NT2/D1 (cell line): ENCODE measurements around the gene SLC38A10.

Source experiments
- DNase-seq: peaks from one replicate; pipeline ENCODE4 v3.0.0-alpha.2; 2011; ENCODE audit warnings: low read depth, low spot score
- H3K27me3 ChIP-seq: 2 replicates; pipeline ENCODE4 v1.6.0; 2011; ENCODE audit warnings: mild to moderate bottlenecking; ENCODE audit not compliant: insufficient read length, insufficient read depth
- H3K36me3 ChIP-seq: 2 replicates; pipeline ENCODE4 v1.6.1; 2011; ENCODE audit warnings: mild to moderate bottlenecking, low read length, mixed read lengths; ENCODE audit not compliant: insufficient read depth, insufficient read length
- H3K4me1 ChIP-seq: 2 replicates; pipeline ENCODE4 v1.5.1; 2011; ENCODE audit not compliant: insufficient read depth, insufficient read length
- H3K4me3 ChIP-seq: 2 replicates; pipeline ENCODE4 v1.5.1; 2011; ENCODE audit warnings: low read depth; ENCODE audit not compliant: insufficient read length
- H3K9ac ChIP-seq: 2 replicates; pipeline ENCODE4 v1.6.0; 2011; ENCODE audit warnings: low read depth; ENCODE audit not compliant: insufficient read length
- H3K9me3 ChIP-seq: 2 replicates; pipeline ENCODE4 v1.5.1; 2011; ENCODE audit warnings: mild to moderate bottlenecking, low read length; ENCODE audit not compliant: insufficient read depth
- SUZ12 ChIP-seq: IDR thresholded peaks from 2 replicates; pipeline ENCODE4 v1.6.1; 2011; ENCODE audit not compliant: insufficient read length, insufficient read depth; ENCODE audit errors: extremely low read depth
- YY1 ChIP-seq: IDR thresholded peaks from 2 replicates; pipeline ENCODE4 v1.6.1; 2011; ENCODE audit not compliant: insufficient read length, insufficient read depth
- ZNF274 ChIP-seq: IDR thresholded peaks from 2 replicates; pipeline ENCODE4 v1.6.1; 2011; ENCODE audit warnings: mild to moderate bottlenecking, low read depth, low read length

SLC38A10 gene

DNA sequence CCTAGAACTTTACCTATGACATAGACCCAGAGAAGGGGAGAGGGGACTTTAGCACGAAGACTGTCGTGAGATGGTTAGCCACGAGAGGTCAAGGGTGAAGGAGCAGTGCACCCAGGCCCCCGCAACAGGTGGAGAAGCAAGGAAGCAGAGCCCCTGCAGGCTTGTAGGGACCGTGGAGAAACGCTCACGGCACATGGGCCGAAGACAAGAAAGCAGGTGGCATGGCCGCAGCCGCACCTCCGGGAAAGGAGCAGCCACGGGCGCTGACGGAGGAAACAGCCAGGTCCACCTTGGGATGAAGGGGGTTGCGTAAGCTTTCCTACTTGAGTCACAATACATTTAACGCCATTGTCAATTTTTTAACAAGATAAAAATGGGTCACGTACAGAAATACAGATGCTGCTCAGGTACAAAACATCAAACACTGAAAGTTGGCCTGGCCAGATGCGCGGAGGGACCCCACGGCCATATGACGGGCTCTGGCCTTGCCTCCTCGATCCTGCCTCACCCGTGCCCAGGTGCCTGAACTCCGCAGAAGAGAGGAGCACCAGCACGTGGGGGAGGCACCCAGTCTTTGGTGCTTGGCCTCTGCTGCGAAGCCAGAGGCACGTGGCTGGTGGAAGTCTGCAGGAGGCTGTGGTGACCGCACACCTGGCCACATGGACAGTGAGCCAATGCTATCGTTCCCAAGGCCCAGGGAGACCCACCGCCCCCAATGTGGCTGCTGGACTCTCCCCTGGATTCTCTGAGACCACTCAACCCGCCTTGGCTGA is 21.2 kb downstream of the SLC38A10 start:
- no peaks in the 10 kb centered on the region for H3K4me1 ChIP-seq
- no peak overlapping the region for H3K9ac ChIP-seq
- no peaks in the 10 kb centered on the region for H3K27me3 ChIP-seq
- no peak for DNase-seq
- peaks cover 78% of the 10 kb centered on the region for H3K36me3 ChIP-seq
- no peak overlapping the region for H3K4me3 ChIP-seq
- TF ChIP-seq ZNF274 = no peak
- TF ChIP-seq SUZ12 = no peak
- TF ChIP-seq YY1 = no peak
- H3K9me3 ChIP-seq = no peaks in the 10 kb centered on the region

DNA sequence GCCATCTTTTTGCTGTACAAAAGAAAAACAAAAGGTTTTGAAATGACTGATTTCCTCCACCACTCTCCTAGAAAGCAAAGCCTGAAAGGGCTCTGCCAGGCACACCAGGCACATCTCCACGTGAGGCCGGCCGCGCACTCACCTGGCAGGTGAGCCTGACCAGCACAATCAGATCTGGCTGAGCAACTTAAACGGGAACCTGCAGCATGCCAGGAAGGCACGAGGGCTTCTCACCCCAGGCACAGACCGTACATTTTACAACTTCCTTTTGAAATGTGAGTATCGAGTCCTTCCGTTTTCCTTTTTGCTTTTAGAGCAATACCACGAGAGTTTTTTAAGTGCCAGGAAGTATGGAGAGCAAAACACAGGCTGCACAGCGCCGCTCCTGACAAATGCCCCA is 22.5 kb downstream of the SLC38A10 start:
- Histone ChIP-seq H3K36me3 (peaks cover 79% of the 10 kb centered on the region), H3K9me3 (no peaks in the 10 kb centered on the region), H3K4me3 (no peak overlapping the region), H3K4me1 (no peaks in the 10 kb centered on the region), H3K9ac (no peak overlapping the region), H3K27me3 (no peaks in the 10 kb centered on the region)
- DNase-seq = no peak
- TF ChIP-seq SUZ12 (no peak), YY1 (no peak), ZNF274 (no peak)

DNA sequence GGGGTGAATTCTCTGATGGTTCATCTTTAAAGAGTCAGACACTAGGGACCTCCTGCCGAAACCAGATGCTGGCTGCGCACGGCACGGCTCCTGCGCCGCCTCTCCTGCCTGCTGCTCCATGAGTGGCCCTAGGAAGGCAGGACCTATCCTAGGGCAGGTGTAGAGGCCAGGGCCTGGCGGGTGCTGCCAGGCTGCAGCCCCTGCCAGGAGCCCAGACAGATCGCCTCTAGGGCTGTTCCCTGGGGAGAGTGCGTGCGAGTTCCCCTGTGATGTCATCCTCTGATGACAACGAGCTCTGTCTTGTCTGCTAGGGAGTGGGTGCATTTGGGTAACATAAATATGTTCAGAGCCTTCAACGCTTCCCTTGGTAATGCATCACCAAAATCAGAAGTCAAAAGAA is 23.9 kb downstream of the SLC38A10 start:
- Histone ChIP-seq H3K27me3 (no peaks in the 10 kb centered on the region), H3K4me1 (no peaks in the 10 kb centered on the region), H3K9ac (no peak overlapping the region), H3K36me3 (peaks cover 69% of the 10 kb centered on the region), H3K4me3 (no peak overlapping the region), H3K9me3 (no peaks in the 10 kb centered on the region)
- no peak for DNase-seq
- TF ChIP-seq SUZ12 (no peak), ZNF274 (no peak)

DNA sequence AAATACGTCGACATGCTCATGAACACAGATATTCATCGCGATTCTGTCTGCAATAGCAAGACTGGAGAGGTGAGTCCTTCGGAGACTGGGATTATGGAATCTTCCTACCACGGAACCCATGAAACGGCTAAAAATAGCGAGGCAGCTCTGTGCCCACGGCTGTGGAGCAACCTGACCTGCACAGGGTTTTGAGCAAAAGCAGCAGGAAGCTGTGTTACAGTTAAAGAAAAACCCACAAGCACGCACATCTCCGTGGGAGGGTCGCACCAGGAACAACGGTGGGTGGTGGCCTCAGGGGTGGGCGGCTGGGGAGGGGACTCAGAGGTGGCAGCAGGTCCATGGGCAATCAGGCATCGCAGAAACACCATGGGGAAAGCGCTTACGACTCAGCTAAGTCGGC is 24.8 kb downstream of the SLC38A10 start:
- H3K4me3 ChIP-seq = no peak overlapping the region
- TF ChIP-seq SUZ12 (no peak), ZNF274 (no peak), YY1 (no peak)
- H3K27me3 ChIP-seq = no peaks in the 10 kb centered on the region
- no peak for DNase-seq
- no peaks in the 10 kb centered on the region for H3K9me3 ChIP-seq
- H3K4me1 ChIP-seq = no peaks in the 10 kb centered on the region
- peaks cover 73% of the 10 kb centered on the region for H3K36me3 ChIP-seq
- H3K9ac ChIP-seq = no peak overlapping the region

DNA sequence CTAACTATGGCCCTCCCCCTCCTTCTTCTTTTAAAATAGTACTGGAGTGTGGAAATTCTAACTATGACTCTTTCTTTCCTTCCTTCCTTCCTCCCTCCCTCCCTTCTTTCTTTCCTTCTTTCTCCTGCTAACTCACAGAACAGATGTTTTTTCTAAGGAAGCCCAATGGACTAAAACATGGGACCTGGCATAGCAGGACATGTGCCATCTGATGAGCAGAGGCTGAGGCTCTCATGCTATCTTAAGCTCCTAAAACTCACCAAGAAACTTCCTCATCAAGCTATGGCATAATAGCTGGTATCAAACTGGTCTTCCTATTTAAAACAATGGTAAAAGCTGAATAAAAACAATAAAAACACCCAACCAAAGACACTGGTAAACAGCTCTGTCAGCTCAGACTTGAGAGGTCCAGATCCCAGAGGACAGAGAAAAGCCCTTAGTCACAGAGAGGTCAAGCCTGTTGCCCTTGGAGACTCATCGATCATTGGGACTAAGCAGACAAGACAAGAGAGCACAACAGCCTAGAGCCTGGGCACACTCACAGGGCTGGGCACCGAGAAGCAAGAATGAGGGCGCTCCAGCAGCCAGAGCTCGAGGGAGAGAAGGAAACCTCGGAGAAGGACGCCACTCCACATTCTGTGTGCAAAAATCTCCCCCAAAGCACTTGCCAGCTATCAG is 27.6 kb downstream of the SLC38A10 start:
- Histone ChIP-seq H3K27me3 (no peaks in the 10 kb centered on the region), H3K4me3 (no peak overlapping the region), H3K9me3 (no peaks in the 10 kb centered on the region), H3K36me3 (peaks cover 68% of the 10 kb centered on the region), H3K4me1 (peaks cover 5% of the 10 kb centered on the region), H3K9ac (no peak overlapping the region)
- no peak for TF ChIP-seq YY1
- TF ChIP-seq ZNF274 = no peak
- TF ChIP-seq SUZ12 = no peak
- DNase-seq = no peak

DNA sequence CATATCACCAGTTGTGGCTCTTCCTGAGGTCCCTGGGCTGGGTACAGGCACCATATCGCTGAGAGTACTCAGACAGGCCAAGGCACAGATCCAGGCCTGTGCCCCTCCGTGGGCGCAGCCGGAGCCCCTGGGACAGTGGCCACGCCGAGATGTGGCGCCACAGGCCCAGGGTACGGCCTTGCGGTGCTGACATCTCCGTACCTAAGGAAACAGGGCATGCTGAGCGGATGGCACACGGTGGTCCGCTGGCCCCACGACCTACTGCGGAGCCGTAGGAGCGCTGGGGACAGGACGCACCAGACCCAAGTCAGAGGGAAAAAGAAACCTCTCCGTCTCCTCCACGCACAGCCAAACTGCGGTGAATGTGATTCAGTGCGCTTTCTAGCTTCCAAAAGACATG is 29.5 kb downstream of the SLC38A10 start:
- no peak for DNase-seq
- Histone ChIP-seq H3K27me3 (no peaks in the 10 kb centered on the region), H3K9ac (no peak overlapping the region), H3K36me3 (peaks cover 75% of the 10 kb centered on the region), H3K4me3 (no peak overlapping the region), H3K9me3 (no peaks in the 10 kb centered on the region), H3K4me1 (peaks cover 5% of the 10 kb centered on the region)
- TF ChIP-seq ZNF274 (no peak), SUZ12 (no peak)

GRCh38 chr17:81264640-81265039 is 30.5 kb downstream of the SLC38A10 start:
- Histone ChIP-seq H3K4me1 (peaks cover 5% of the 10 kb centered on the region), H3K36me3 (peaks cover 75% of the 10 kb centered on the region), H3K4me3 (no peak overlapping the region), H3K27me3 (no peaks in the 10 kb centered on the region), H3K9me3 (no peaks in the 10 kb centered on the region), H3K9ac (no peak overlapping the region)
- DNase-seq = no peak
- TF ChIP-seq ZNF274 = no peak
- no peak for TF ChIP-seq SUZ12
